NOMO-1 treated with DMSO at 0.1 percent for 48 hours (cell line): Measurements from ENCODE around the gene TPO.

Experiments used
- DNase-seq: peaks from one replicate; lab custom pipeline; 2025; ENCODE audit not compliant: unreplicated experiment; lab: John Stamatoyannopoulos, UW

The TPO gene

DNA sequence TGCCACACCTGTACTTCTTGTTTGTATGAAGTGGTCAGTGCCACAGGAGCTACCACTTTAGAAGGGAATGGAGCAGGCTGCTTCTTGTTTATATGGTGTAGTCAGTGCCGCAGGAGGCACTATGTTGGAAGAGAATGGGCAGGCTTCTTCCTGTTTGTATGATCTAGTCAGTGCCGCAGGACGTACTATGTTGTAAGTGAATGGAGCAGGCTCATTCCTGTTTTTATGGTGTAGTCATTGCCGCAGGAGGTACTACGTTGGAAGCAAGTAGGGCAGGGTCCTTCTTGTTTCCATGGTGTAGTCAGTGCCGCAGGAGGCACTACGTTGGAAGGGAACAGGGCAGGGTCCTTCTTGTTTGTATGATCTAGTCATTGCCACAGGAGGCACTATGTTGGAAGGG, 27.3 kb downstream of the TPO start:
- no peak for DNase-seq

DNA sequence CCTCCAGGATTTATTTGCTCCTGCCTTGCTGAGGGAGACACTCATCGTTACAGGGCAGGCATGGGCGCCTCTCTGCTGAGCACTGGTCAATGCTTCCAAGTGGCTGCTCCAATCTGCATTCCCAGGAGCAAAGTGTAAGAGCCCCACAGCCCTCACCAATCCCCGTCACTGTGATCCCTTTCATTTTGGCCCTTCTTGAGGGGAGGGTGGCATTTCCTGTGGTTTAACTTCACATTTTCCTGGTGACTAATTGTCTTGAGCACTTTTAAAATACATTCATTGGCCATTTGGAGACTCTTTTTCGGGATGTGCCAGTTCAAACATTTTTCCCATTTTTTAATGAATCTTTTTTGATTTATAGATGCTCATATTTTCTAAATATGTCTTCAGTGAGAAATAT, 33.0 kb downstream of the TPO start:
- DNase-seq, result no peak

DNA sequence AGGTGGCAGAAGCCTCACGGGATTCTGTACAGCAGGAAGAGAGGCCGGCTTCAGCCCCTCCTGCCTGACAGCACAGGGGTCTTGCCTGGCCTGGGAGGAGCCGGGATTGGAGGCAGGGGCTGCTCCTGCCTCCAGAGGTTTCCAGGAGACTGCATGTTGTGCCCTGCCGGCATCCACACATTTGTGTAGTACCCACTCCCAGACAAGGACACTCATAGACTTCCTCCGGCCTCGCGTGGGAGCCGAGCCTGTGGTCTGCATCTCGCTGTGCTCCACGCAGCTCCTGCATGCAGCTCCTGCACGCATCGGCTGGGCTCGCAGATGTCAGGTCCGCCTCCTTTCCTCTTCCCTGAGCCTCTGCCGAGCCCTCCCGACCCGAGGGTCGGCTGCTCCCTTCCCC, 34.7 kb downstream of the TPO start:
- no peak for DNase-seq

DNA sequence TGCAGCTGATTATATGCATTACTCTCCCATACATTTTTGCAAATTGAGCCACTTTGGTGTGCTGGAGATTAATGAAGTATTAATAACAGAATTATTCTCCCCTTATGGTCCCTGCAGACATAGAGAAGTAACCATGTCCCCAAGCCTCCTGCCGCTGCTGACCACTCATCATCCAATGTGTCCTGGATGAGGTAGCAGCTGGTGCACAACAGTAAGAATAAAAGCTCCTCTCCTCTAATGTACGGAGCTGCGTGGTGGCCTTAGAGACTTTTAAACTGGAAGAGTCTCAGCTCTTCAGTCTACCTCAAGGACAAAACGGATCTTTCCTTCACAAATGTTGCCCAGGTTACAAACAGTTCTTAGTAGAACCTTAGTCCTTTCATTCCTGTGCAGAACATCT, 37.7 kb downstream of the TPO start:
- no peak for DNase-seq

DNA sequence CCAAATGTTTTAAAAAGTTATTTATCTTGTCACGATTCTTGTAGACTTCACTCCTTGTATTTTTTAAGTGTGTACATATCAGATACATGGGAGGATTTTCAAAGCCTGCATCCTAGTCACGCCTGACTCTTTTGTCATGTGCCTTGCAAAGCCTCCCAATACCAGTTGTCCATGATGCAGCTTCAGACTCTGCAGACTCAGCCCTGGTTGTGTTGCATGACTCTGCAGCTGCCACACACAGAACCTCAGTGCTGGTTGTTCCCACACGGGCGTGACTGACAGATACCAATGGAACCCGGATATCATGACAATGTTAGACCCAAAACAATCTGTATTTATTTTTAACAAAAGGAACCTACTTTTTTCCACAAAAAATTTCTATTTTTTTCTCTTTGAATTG, 38.2 kb downstream of the TPO start:
- DNase-seq, result no peak

DNA sequence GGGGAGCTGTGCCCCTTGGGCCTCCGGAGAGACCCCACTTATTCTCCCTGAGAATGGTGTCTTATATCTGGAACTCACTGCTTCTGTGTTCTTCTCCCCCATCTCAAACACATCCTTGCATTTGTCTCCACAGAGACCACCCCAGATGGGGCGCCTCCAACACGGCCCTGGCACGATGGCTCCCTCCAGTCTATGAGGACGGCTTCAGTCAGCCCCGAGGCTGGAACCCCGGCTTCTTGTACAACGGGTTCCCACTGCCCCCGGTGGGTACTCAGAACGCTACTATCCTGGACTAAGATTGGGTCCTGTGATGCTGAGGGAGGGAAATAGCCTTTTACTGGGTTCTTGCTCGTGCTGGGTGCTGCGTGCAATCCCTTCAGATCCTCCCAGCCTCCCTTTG, 40.3 kb downstream of the TPO start:
- no peak for DNase-seq

DNA sequence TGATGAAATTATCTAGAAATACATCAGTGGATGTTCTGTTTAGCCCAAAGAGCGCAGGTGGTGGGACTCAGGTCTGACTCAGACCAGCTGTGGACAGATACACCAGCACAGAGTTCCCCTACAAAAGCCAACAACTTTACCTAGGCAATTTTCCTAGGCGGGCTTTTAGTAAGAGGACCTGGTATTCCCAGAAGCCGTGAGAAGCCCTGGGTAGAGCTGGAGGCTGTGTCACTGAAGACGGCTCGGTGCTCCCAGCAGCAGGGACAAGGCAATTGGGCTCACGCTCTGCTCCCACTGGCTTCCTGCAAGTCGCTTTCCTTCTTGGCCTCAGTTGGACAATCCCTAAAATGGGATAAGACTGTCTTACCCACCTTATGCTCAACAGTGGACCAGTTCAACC, 41.1 kb downstream of the TPO start:
- DNase-seq, result no peak

DNA sequence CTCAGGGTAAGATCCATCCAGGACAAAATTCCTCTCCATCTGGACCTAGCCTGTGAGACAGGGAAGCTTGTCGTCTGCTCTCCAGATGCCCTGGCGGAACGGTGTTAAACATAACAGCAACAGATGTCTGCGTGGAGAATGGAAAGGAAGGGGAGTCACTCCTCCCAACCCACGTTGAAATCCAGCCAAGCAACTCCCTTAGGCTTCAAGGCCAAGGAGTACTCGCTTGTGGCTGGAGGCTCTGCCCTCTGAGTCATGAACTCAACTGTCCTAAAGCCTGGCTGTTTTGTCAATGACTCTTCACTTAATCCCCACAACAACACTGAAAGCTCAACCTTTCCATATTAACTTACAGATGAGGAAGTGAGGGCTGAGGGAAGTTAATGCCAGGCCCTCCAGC, 42.2 kb downstream of the TPO start:
- DNase-seq, result no peak

DNA sequence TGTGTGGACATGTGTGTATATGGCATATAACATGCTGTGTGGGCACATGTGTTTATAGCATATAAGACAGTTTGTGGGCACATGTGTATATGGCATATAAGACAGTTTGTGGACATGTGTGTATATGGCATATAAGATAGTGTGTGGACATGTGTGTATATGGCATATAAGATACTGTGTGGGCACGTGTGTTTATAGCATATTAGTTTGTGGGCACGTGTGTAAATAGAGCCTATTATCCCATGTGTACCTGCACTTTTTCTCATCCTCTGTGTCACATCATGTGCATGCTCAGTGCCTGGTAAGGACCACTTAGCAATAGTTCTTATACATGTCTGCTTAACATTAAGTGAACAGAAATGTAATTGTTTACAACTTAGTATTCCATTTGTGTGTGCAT, 45.2 kb downstream of the TPO start:
- no peak for DNase-seq

DNA sequence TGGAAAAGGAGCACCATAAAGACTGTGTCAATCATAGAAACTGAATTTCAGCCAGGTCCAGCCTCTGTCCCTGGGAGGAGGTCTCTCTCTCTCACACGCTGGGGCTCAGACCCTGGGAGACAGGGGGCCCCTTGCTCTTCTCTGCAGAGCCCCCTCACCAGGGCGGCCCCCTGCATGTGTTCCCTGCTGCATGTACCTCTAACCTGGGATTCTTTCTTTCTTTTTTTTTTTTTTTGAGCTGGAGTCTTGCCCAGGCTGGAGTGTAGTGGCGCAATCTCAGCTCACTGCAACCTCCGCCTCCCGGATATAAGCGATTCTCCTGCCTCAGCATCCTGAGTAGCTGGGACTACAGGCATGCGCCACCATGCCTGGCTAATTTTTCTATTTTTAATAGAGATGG, 46.5 kb downstream of the TPO start:
- DNase-seq, result no peak

DNA sequence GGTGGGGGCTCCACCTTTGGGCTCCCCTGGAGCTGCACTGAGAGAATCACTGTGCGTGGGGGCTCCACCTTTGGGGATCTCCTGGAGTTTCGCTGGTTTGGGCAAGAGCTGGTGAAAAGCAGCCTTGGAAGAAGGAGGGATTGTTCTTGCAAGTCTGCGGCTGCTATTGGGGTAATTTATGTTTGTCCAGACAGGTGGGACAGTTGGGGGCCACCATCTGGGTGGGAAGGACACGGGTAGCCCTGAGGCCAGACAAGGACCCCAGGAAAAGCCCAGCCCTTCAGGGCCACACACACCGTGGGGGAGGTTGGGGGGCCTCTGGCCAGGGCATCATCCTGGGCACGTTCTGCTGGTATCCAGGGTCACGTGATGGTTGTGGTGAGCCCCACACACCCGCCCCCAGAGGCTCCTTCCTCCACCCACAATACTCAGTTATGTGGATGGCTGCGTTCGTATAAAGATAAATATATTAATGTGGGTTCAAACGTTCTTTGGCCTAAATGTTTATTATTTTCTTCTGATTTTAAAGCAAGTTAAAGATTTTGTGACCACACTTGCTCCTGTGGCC, 47.7 kb downstream of the TPO start:
- DNase-seq, result no peak

DNA sequence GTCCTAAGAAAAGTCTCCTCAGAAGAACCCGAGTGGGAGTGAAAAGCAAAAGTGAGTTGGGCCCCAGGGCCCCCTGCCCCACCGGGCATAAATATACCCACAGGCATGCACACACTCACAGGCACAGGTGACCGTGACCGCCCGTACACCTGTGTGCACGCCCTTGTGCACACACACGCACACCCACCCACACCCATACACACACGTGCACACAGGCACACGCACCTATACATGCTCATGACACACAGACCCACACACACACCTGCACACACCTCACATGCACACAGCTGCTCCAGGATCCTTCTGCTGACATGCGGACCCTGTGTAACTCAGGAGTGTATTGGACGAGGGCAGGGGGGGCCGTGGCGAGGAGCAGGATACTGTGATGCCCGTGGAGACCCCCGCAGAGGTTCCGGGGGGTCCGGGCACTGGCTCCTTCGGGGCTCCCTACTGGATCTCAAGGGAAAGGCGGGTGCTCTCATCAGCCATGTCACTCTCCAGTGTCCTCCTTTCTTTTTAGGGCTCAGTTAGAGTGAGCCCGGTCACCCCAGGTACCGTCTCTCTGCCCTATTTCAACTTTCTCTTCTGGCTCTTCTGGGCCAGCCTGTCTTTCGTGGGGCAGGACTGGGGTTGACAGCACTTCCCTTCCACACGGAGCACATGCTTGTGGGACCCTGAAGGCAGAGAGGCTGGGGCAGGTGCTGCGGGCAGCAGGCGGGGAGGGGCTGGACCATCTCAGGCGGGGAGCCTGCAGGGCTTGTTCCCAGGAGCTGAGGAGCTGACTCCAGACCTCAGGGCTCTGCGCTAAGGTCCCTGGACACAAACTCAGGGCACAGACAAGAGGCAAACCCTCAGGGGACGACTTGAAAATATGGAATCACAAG, 48.5 kb downstream of the TPO start:
- no peak for DNase-seq

DNA sequence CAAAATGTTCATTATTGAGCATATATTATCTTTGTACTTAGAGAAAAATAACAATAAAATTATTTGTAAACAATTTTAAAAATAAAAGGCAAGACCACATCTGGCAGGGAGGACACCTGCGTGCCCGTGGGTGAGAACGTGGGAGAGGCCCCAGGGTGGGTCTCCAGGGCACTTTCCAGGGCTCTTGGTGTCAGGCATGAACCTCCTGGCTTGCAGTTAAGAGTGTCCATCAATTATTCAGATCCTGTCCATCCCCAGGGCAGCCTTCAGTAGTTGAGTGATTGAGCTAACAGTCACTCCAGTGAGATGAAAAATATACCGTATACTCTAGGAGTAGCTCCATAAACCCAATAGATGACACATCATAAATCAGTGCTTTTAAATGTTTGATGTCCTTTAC, 49.7 kb downstream of the TPO start:
- no peak for DNase-seq

DNA sequence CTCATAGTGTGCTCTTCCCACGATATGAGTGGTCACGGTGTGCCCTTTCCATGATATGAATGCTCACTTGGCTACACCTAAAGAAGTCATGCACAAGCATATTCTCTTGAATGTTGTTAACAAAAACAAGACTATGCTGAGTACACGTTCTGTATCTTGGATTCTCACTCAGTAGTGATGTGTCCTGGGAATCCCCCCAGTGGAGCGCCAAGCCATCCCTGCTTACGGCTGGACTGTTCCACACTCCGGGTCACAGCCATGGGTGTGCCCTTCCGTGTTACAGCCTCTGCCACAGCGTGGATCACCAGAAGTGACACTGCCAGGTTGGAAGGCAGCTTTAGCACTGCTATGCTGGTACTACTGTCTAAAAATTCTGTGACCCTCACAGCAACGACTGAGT, 59.1 kb downstream of the TPO start:
- DNase-seq, result no peak

DNA sequence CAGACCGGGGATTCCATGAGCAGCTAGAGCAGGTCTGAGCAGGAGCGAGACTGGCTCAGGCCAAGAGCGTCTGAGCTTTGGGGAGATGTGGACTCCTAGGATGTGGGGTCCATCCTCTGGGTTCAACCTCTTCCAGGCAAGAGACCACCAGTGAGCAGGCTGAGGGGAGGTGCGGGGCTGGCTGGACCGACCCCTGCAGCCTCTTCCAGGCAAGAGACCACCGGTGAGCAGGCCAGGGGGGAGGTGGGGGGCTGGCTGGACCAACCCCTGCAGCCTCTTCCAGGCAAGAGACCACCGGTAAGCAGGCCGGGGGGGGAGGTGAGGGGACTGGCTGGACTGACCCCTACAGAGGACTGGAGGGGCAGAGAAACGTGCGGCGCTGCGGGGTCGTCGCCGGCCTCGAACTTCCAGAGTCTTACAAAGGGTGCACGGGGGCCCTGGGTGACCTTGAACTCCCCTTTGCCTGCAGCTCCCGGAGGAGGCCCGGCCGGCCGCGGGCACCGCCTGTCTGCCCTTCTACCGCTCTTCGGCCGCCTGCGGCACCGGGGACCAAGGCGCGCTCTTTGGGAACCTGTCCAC, 63.4 kb downstream of the TPO start:
- DNase-seq, result no peak

DNA sequence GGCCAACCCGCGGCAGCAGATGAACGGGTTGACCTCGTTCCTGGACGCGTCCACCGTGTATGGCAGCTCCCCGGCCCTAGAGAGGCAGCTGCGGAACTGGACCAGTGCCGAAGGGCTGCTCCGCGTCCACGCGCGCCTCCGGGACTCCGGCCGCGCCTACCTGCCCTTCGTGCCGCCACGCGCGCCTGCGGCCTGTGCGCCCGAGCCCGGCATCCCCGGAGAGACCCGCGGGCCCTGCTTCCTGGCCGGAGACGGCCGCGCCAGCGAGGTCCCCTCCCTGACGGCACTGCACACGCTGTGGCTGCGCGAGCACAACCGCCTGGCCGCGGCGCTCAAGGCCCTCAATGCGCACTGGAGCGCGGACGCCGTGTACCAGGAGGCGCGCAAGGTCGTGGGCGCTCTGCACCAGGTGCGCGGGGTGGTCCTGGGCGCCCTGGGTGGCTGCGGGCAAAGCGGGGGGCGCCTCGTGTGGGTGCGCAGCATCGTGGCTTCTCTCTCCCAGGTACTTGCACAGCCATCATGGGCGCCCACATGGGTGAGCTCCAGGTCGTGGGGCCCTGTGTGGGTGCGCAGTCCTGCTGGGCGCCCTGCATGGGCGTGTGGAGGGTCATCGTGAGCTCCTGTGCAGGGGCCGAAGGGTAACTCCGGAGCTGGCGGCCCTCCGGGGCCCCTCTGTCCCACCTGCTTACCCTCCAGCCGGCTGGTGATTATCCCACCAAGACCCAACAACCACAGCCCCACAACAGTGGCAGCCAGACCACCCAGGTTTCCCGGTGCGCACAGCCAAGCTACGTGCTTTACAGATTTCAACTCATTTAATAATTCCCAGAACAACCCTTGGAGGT, 64.2 kb downstream of the TPO start:
- DNase-seq, result no peak

DNA sequence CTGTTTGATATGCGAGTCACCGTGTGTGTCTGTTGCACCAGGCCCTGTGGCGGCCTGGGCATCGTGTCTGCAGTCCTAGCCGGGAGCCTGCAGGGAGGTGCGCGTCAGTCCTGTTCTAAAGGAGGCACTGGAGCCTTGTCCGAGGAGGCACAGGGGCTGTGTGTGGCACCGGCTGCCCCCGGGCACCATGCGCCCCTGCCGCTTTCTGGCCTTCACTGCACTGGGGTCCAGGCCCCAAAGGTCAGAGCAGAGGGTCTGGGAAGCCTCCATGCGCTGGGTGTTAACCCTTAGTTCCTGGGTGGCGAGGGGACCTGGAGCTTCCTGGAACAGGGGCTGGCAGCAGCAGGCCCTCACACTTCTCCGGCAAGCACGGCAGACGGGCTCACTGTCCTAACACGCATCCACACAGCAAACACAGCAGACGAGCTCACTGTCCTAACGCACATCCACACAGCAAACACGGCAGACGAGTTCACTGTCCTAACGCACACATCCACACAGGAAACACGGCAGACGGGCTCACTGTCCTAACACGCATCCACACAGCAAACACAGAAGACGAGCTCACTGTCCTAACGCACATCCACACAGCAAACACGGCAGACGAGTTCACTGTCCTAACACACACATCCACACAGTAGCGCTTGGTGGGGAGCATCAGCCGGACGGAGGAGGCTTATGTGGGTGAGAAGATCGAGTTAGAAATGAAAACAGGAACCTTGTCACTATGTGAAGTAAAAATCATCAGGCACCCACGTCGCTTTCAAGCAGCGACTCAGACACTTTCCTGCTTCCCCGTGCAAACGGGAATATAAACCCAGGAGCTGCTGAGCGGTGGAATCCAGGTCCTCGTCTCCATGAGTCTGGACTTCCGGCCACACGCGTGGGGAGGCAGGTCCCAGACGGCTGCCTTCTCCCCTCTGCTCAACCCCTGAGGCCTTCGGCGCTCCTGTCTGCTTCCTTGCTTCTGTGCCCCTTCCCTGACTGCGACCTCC, 65.3 kb downstream of the TPO start:
- no peak for DNase-seq

DNA sequence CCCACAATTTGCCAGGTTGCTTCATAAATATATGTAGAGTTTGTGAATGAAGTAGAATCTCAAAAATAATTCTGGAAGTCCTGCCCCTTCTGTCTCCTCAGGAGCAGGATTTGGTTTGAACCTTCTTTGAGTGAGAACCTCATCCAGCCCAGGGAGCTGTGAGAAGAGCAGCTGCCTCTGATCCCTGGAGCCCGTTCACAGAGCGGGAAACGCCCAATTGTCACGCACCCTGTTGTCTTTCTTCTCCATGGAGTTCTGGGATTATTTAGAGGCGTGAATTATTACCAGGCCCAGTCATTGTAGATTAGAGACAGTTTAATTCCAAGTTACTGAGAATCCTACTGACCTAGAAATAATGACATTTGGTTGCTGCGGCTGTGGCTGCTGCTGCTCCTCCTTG, 66.1 kb downstream of the TPO start:
- no peak for DNase-seq

DNA sequence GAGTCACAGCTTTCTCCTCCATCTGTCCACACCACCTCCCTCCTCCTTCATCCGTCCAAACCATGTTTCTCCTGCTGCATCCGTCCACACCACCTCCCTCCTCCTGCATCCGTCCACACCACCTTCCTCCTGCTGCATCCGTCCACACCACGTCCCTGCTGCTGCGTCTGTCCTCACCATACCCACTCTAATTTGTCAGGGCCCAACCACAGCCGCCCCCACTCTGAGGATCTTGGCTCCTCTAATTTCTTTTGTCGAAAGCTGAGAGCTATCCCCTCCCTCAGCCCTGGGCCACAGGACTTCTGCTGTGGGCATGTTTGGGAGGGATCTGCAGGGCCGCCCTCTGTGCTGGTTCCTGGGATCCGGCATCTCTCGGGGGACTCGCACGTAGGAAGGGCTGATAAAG, 67.4 kb downstream of the TPO start:
- DNase-seq, result no peak

DNA sequence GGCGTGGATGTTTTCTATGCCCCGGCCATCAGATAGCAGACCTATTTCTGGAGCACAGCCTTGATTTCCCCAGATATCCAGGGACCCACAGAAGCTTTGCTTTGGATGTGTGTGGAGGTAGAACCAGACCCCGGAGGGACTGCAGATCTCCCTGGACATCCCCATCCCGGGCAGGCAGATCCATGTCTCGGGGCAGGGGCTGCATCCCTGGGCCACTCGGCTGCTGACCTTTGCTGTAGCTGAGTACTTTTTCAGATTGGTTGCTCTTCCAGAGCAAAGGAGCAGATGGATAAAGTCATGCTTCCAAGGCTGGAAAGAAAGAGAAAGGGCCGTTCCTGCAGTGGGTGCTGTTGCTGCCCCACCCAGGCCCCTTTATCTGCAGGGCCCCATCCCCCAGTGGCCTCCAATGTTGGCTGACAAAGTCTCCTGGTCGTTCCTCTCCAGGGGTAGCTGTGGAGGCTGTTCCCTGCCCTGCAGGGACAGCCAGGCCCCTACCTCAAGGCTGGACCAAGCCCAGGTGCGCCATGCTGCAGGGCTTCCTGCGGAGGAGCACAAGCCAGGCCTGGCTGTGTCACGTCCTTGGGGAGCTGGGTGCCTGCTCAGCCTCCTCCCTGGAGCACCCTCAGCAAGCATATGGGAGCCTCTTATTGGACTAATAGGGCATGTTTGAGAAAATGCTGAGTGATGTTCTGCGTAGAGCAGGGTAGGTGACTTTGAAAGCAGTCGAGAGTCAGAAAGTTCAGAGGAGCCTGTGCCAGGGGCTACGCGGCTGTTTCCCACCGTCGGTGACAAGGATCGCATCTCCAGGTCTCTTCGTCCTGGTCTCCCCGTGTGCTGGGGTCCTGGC, 68.4 kb downstream of the TPO start:
- DNase-seq, result no peak
